Choroid plexus epithelial cell (primary cell): ENCODE data around the gene CHML.

ENCODE experiments used
- DNase-seq: peaks from one replicate; pipeline ENCODE4 v3.0.0-alpha.2; 2010; ENCODE audit warnings: low read depth
- H3K4me3 ChIP-seq: 2 replicates; pipeline ENCODE4 v1.5.1; 2011; ENCODE audit warnings: low read depth, mild to moderate bottlenecking, control low read depth, low read length, moderate library complexity
- TF ChIP-seq, protein P1 (sequence below): conservative IDR thresholded peaks from 2 replicates; pipeline ENCODE4 v1.5.1; 2011; ENCODE audit warnings: low read depth, mild to moderate bottlenecking, control low read depth, inconsistent platforms, low read length, moderate library complexity

Gene CHML

DNA sequence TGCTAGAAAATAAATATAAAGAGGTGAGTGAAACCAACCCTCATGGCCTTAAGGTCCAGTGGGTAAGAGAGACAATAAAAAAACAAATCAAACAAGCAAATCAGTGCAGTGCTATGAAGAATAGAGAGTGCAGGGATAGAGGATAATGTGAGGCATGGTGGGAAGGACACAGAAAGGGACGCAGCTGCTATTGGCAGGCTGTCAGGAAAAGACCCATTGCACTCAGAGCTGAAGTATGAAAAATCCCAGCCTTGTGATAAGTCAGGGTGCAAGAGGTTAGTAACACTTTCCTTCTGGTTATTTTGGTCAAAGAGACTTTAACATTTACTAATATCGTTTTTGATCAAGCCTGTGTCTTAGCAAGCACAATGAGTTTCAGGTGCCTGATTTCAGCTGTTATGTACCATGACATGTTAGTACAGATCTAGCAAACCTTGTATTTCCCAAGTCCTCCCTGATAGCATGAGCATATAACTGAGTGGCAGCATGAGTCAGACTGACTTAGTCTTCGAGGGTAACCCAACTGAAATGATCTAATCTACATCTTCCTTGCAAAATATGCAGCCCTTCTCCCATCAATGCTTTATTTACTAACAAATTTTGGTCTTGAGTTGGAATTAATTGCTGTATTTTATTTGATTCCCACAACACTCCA, 31.7 kb downstream of the CHML start:
- DNase-seq: peak; percentile 64
- no peak overlapping the region for H3K4me3 ChIP-seq
- TF ChIP-seq, protein P1, sequence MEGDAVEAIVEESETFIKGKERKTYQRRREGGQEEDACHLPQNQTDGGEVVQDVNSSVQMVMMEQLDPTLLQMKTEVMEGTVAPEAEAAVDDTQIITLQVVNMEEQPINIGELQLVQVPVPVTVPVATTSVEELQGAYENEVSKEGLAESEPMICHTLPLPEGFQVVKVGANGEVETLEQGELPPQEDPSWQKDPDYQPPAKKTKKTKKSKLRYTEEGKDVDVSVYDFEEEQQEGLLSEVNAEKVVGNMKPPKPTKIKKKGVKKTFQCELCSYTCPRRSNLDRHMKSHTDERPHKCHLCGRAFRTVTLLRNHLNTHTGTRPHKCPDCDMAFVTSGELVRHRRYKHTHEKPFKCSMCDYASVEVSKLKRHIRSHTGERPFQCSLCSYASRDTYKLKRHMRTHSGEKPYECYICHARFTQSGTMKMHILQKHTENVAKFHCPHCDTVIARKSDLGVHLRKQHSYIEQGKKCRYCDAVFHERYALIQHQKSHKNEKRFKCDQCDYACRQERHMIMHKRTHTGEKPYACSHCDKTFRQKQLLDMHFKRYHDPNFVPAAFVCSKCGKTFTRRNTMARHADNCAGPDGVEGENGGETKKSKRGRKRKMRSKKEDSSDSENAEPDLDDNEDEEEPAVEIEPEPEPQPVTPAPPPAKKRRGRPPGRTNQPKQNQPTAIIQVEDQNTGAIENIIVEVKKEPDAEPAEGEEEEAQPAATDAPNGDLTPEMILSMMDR: no peak

DNA sequence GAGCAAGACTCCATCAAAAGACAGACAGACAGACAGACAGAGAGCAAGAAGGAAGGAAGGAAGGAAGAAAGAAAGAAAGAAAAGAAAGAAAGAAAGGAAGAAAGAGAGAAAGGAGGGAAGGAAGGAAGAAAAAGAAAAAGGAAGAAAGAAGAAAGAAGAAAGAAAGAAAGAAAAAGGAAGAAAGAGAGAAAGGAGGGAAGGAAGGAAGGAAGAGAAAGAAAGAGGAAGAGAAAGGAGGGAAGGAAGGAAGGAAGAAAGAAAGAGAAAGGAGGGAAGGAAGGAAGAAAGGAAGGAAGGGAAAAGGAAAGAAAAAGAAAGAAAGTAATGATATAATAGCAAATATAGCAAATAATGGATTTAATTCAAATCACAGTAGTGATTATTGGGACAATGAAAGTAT, 32.7 kb downstream of the CHML start:
- H3K4me3 ChIP-seq: no peak overlapping the region

DNA sequence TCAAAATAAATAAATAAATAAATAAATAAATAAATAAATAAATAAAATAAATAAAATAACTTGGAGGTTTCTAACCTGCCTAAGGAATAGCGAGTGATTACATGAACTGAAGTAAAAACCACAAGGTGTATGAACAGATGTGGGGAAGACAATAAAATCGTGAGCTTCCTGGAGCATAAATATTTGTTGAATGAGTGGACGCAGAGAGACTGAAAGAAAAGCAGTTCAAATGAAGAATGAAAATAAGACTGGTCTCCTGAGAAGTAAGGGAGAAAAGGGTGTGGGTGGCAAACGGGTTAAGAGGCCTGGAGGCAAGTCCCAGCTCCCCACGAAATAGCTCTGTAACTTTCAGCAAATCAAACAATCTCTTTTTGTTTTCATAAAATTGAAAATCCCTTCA, 33.6 kb downstream of the CHML start:
- H3K4me3 ChIP-seq: no peak overlapping the region
- DNase-seq: no peak
- TF ChIP-seq, protein P1: no peak

More for the DNA sequence above, 32.7 kb downstream of the CHML start:
- DNase-seq: no peak
- TF ChIP-seq, protein P1: no peak

DNA sequence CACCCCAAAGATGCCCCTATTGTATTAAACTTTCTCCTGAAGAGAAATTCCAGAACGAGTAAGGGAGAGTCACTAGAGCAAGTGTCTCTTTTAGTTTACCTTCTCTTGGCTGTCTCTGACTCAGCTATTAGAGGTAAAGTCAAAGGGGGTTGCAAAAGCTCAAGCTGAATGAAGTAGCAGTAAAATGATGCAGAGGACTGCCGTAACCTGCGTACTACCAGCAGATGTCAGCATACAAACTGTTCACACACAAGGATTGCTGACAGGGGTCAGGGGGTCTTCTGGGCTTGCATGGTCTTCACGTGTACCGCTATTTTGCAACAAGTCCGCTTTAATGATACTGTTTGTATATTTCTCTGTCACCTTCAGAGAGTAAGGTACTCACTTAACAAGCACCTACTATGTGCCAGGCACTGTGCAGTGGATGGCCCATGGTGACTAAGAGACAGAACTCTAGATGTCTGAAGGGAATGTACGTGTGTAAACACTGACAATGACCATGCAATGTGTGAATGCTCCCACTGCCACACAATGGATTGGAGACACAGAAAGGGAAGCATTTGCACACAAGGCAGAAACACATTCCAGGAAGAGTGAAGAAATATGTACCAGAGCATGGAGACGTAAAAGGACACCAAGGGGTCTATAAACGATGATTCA, 34.9 kb downstream of the CHML start:
- H3K4me3 ChIP-seq: no peak overlapping the region
- DNase-seq: peak; percentile 57
- TF ChIP-seq, protein P1: peak; percentile 55

DNA sequence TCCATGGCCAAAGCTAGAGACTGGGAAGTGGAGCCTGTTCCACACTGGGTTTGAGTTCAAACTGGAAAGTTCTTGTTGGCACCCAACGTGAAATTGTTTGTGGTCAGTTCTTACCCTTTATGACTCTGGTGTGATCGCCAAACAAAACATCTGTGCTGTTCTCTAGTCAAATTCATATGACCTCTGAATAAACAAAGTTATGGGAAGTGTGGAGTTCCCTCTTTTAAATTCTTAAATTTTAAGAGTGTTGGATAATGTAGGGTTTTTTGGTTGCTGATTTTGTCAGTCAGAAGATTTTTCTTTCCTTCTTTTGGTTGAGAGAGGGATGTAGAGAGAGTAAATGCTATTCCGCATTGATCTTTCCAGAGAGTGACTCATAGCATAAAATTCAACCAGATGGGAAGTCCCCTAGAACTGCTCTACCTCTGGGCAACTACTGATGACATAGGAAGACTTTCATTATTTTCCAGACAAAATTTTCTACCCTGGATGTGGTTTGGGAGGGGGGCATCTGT, 36.4 kb downstream of the CHML start:
- peak; percentile 77 for DNase-seq
- no peak overlapping the region for H3K4me3 ChIP-seq
- TF ChIP-seq, protein P1: no peak

DNA sequence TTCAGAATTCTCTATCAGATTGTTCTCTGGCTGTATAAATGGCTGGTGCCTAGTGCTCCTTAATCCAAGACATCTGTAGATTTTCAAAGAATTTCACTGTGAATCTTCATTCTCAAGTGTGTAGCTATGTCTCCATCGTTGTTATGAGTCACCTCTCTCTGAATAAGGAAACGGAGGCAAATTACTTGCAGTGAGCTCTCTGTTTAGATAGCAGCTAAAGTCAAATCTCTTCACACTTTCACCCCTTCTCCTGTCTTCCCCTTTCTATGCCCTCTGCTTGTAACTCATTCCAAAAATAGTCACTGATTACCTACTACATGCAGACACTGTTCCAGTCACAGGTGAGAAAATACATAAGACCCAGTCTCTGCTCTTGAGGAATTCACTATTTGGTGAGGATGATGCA, 39.7 kb downstream of the CHML start:
- peak; percentile 63 for DNase-seq
- TF ChIP-seq, protein P1: no peak

More for the DNA sequence above, 39.7 kb downstream of the CHML start:
- H3K4me3 ChIP-seq: no peak overlapping the region
